Ascending aorta (tissue), 2 donors: ENCODE data around the gene RPS23. TPM values are rescaled to one million over a fixed set of nuclear protein-coding genes. Genes with fewer than 3 reads are reported as not detected.

Experiments
- DNase-seq, 2 donors: peaks; one replicate each; pipeline ENCODE4 v3.0.0-alpha.2; 2019; ENCODE audit warnings: low spot score in 2 of 2
- H3K27ac ChIP-seq, 2 donors: fragments of 200-600 bp; sonication (generic); one replicate each; pipeline ENCODE4 v1.5.1; 2016 to 2017; ENCODE audit warnings: mild to moderate bottlenecking in 1 of 2
- H3K27me3 ChIP-seq: fragments of 200-600 bp; sonication (generic); one replicate; pipeline ENCODE4 v1.5.1; 2017
- H3K36me3 ChIP-seq, 2 donors: fragments of 200-600 bp; sonication (generic); one replicate each; pipeline ENCODE4 v1.5.1; 2016
- H3K4me1 ChIP-seq, 2 donors: fragments of 200-600 bp; sonication (generic); one replicate each; pipeline ENCODE4 v1.5.1; 2016 to 2017; ENCODE audit warnings: mild to moderate bottlenecking in 1 of 2
- H3K4me3 ChIP-seq, 2 donors: fragments of 200-600 bp; sonication (generic); one replicate each; pipeline ENCODE4 v1.5.1; 2016 to 2017; ENCODE audit warnings: mild to moderate bottlenecking in 1 of 2
- H3K9me3 ChIP-seq, 2 donors: fragments of 200-600 bp; sonication (generic); one replicate each; pipeline ENCODE4 v1.5.1; 2016
- CTCF ChIP-seq, 3 experiments: fragments of 200-600 bp in 2 of 3; fragments of 450-650 bp in 1 of 3; sonication (generic) in 2 of 3; IDR thresholded peaks; one replicate each; pipeline ENCODE4 v1.5.1; 2016 to 2019; ENCODE audit warnings: antibody characterized with exemption in 3 of 3, mild to moderate bottlenecking in 1 of 3, moderate library complexity in 1 of 3
- intact Hi-C: fragments of 100-400 bp; cut with DNase I; formaldehyde crosslinking; loops from one replicate; pipeline ENCODE4 v1.15.1; 2023
- total RNA-seq: library from RNA; depleted of rRNA; stranded (reverse); fragments of >200 nt; gene quantifications from one replicate; pipeline ENCODE4 v1.1.0, GENCODE V29; 2016

The RPS23 gene
- total RNA-seq, 1 donor from 2014 or later, result 1,118 TPM

GRCh38 chr5:82246960-82247574 is 31.1 kb downstream of the RPS23 start:
- intact Hi-C loops, result no loop called here
- H3K9me3 ChIP-seq, result peaks cover 0 to 13% of the 10 kb centered on the region in 2 donors
- H3K4me1 ChIP-seq, result no peaks in the 10 kb centered on the region
- no peak for TF ChIP-seq CTCF (IDR thresholded peaks at IDR 0.05)
- DNase-seq, result no peak
- H3K4me3 ChIP-seq, result no peak overlapping the region
- H3K27ac ChIP-seq, result no peak overlapping the region
- no peaks in the 10 kb centered on the region for H3K27me3 ChIP-seq
- no peaks in the 10 kb centered on the region for H3K36me3 ChIP-seq

GRCh38 chr5:82244854-82245635 is 33.1 kb downstream of the RPS23 start:
- intact Hi-C loops, result no loop called here
- Histone ChIP-seq H3K36me3 (no peaks in the 10 kb centered on the region), H3K27me3 (no peaks in the 10 kb centered on the region), H3K27ac (no peak overlapping the region), H3K4me1 (no peaks in the 10 kb centered on the region), H3K4me3 (no peak overlapping the region), H3K9me3 (peaks cover 0 to 13% of the 10 kb centered on the region in 2 donors)
- peak in 2 of 3 experiments; percentile 13 to 36 for TF ChIP-seq CTCF (IDR thresholded peaks at IDR 0.05)
- DNase-seq, result no peak

- Histone ChIP-seq H3K4me3 (no peak overlapping the region), H3K9me3 (peaks cover 0 to 13% of the 10 kb centered on the region in 2 donors), H3K36me3 (no peaks in the 10 kb centered on the region), H3K4me1 (no peaks in the 10 kb centered on the region), H3K27me3 (no peaks in the 10 kb centered on the region), H3K27ac (no peak overlapping the region)
- TF ChIP-seq CTCF (IDR thresholded peaks at IDR 0.05), result no peak
- intact Hi-C loops, result no loop called here
- DNase-seq, result no peak
These were observed 34.0 kb downstream of the RPS23 start for GRCh38 chr5:82244151-82244550.

GRCh38 chr5:82234885-82235284 is 43.3 kb downstream of the RPS23 start:
- Histone ChIP-seq H3K27me3 (no peaks in the 10 kb centered on the region), H3K27ac (no peak overlapping the region), H3K9me3 (no peaks in the 10 kb centered on the region), H3K36me3 (no peaks in the 10 kb centered on the region), H3K4me3 (no peak overlapping the region), H3K4me1 (no peaks in the 10 kb centered on the region)
- intact Hi-C loops, result no loop called here
- no peak for TF ChIP-seq CTCF (IDR thresholded peaks at IDR 0.05)
- DNase-seq, result no peak

GRCh38 chr5:82225525-82226172 is 52.5 kb downstream of the RPS23 start:
- Histone ChIP-seq H3K27me3 (no peaks in the 10 kb centered on the region), H3K36me3 (no peaks in the 10 kb centered on the region), H3K9me3 (no peaks in the 10 kb centered on the region), H3K4me3 (no peak overlapping the region), H3K4me1 (no peaks in the 10 kb centered on the region), H3K27ac (no peak overlapping the region)
- intact Hi-C loops, result loop anchor here (5.0 kb wide), 1 partner anchor 798 kb away; no protein-coding TSS in a partner anchor
- peak; percentile 55 to 82 (median 73) for TF ChIP-seq CTCF (IDR thresholded peaks at IDR 0.05)
- DNase-seq, result peak in 1 of 2 donors; percentile 69
